GM21786 (cell line): ENCODE results near the gene NCEH1.
"Not testable (repeated sequence)": the region's sequence is repeated elsewhere in the genome, so short reads cannot be mapped to it uniquely, and the experiment has no call there.

ENCODE experiments used
- ATAC-seq: cut with Tn5 transposase; IDR thresholded peaks from one replicate; pipeline ENCODE4 v1.9.1; 2021; ENCODE audit not compliant: unreplicated experiment

NCEH1 gene, protein sequence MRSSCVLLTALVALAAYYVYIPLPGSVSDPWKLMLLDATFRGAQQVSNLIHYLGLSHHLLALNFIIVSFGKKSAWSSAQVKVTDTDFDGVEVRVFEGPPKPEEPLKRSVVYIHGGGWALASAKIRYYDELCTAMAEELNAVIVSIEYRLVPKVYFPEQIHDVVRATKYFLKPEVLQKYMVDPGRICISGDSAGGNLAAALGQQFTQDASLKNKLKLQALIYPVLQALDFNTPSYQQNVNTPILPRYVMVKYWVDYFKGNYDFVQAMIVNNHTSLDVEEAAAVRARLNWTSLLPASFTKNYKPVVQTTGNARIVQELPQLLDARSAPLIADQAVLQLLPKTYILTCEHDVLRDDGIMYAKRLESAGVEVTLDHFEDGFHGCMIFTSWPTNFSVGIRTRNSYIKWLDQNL

DNA sequence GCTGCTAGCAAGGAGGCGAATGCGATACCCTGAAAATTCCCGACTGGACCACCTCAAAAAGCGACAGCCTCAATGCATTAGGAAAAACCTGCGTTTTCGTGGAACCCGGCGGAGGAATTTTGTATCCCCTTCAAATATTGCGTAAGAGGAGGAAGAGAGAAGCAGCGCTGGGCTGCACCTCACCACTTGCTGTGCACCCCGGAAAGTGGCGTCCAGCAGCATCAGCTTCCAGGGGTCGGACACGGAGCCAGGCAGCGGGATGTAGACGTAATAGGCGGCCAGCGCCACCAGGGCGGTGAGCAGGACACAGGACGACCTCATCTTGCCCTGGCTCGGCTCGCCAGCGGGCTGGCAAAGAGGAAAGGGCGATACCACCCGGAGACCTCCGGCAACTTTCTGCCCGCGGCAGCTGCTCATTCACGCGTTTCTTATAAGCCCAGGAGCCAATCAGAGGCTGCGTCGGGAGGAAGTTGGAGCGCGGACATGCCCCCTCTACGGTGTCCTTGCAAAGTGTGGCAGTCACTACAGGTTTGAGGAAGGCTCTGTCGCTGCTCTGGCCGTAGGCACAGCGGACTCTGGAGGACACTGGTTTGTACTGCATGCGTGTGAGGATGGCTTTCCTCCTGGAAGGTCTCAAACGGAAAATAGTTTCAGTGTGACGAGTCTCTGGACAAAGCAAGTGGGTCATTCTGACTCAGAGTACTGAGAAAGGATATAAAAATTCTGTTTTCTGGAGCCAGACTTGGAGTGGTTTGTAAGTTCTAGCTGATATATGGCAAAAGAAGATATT lies at the start of gene NCEH1:
TSS of gene NCEH1 (minus strand) at position 404 of the 790 bp plus-strand sequence. CDS start at position 321, 83 bp downstream.
- peak; percentile 99 for ATAC-seq

DNA sequence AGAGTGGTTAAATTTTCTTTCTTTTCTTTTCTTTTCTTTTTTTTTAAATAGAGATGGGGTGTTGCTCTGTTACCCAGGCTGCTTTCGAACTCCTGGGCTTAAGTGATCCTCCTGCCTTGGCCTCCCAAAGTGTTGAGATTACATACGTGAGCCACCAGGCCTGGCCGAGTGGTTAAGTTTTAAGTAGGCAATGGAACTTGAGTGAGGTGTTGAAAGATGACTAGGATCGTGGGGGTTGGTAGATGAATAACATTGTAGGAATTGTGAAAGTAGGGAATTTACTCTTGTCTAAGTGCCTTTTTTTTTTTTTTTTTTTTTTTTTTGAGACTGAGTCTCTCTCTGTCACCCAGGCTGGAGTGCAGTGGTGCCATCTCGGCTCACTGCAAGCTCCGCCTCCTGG lies 49.5 kb upstream of the NCEH1 start:
- ATAC-seq = not testable (repeated sequence)

DNA sequence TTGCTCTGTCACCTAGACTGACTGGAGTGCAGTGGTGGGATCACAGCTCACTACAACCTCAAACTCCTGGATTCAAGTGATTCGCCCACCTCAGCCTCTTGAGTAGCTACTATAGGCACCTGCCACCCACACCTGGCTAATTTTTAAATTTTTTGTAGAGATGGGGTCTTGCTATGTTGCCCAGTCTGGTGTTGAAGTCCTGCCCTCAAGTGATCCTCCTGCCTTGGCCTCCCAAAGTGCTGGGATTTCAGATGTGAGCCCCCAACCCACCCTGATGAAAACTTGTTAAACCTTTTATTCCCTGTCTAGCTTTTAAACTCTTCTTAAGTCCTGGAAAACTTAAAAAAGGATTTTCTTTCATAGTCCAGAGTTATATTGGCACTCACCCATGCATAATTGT lies 42.3 kb upstream of the NCEH1 start:
- no peak for ATAC-seq

DNA sequence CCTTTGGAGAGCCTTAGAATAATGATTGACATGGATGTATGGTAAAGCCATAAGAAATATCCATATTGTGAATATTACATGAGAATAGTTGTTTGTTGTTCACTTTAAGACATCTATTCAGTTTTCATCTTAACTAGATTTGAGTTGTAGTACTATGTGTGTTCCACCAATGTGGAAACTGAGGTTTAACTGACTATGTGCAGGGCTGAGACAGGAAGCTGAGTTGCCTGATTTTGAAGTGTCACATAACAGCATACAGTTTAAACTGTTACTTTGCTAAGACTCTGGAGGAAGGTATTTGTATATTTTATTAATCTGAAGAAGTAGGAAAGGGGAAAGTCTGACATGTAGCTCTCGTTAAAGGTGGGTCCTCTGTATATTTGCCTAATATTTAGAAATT lies 41.8 kb upstream of the NCEH1 start:
- no peak for ATAC-seq

DNA sequence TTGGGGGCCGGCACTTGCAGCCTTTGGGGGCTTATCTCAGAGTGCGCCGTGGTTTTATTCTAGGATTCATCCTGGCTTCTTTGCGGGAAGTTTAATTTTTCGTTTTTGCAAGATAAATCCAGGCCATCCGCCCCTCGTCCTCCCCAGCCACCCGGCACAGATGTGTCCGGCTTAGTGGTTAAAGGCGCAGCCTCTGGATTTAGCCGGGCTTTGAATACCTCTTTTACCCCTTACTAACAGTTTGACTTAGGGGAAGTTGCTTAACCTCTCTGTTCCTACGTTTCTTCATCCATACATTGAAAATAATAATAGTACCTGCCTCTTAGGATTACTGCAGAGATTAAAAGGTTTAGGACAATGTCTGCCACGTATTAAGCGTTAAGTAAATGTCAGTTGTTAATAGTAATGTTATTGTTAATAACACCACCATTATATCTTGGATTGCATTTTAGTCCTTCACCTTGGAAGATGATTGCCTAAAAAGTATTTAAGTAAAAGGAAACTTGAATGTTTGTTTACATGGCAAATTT lies 40.4 kb upstream of the NCEH1 start:
- ATAC-seq = no peak

DNA sequence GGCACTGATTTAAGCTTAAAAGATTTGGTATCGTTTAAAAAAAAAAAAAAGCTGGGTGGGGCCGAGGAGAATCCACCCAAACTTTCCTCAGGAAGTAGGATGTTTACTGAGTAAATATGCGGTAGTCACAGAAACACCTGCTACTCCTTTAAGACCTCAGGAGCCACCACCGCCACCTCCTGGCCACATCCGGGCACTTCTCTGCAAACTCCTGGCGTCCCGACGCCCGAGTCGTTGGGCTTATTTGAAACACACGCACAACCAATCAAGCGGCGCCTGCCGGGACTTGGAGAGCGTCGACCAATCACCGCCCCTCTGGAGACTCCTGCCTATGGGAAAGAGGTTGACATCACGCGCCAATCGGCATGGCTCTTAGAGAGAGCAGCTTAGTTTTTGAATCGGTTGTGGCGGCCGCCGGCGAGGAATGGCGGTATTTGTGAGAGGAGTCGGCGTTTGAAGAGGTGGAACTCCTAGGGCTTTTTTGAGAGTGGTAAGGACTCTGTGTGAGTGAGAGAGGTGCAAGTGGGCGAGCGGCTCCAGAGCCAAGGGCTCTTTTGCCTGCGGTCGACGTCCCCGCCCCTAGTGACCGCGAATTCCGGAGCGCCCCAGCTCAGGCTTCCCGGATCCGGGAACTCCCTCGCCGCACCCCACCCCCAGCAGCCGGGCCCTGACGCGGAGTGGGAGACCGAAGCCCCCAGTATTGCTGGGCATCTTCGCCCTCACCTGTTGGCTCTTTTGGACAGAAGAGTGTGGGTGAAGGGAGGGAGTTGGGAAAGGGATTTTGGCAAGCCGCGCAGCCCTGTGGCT lies 39.7 kb upstream of the NCEH1 start, which contains the start of gene ECT2:
TSS of gene ECT2 (plus strand) at position 359 of the 807 bp plus-strand sequence. CDS start 3,805 bp downstream, outside the sequence.
- ATAC-seq = peak; percentile 99

DNA sequence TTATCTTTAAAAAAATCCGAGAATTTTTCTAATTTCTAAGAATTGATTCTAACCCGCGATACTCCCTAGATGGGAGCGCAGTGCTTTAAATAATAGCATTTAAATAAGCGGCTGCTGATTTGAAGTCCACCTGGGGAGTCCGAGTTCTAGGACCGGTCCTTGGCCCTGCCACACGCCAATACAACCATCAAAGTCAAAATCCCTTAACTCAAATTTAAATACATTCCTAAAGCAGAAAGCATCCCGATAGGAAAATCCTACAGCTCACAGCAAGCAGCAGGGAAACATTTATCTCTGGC lies 39.2 kb upstream of the NCEH1 start:
- ATAC-seq = no peak

DNA sequence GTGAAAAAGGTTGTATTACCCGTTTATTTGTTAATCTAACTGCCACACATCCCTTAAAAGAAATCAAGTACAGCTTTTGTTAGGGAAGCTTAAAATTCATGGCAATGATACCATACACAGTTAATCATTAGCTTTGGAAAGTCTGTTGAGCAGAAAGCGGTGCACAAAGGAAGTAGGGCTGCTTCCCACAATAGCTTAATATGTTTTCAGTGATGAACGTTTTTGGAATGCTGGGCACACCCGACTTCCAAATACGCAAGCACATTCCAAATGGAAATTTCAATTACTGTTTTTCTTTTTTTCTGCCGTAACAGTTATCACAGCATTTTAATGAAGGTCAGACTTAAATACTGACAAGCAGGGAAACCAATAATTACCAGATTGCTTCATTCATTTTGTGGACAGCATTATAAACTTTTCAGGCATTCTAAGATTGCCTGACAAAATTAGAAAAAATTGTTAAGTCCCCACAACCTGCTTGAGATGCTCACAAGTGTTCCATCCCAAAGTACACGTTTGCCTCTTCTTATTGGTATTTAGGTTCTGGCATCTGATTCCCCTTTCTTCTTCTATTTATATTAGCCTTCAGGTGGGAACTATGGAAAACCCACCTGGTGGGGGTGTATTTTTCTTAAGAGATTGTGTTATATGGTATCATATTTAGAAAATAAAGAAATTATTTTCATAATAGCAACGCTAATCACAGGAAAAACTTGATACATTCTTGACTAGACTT lies 38.5 kb upstream of the NCEH1 start:
- no peak for ATAC-seq

DNA sequence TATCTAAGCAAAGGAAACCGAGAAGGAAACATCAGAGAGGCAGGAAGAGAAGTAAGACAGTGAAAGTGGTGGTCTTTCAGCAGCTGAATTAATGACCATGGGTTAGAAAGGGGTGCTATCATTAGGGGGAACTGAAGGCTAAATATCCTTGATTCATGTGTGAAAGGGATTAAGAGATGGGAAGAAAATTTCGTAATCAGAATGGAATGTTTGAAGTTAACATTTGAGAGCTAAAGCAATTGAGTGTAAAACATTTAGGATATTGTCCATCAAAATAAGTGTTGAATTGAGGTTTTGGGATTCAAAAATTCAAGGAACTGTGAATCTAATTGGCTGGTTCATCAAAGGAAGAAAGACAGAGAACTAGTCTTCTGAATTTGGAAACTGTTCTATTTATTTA lies 35.6 kb upstream of the NCEH1 start:
- ATAC-seq = no peak

DNA sequence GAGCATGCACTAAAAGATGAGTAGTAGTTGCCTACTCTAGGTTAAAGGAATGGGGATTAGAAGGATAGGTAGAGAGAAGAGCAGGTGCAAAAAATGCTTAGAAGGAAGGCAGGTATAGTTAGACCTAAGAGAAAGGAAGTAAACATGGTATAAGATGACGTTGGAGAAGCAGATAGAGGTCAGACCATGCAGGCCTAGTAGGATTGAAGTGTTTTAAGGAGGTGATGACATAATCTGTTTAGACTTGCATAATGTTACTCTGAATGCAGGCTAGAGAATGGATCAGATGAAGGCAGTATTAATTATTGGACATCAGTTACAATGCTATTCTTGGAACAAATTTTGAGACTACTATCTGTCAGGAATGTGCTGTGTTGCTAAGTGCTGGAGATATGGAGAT lies 28.6 kb upstream of the NCEH1 start:
- no peak for ATAC-seq

DNA sequence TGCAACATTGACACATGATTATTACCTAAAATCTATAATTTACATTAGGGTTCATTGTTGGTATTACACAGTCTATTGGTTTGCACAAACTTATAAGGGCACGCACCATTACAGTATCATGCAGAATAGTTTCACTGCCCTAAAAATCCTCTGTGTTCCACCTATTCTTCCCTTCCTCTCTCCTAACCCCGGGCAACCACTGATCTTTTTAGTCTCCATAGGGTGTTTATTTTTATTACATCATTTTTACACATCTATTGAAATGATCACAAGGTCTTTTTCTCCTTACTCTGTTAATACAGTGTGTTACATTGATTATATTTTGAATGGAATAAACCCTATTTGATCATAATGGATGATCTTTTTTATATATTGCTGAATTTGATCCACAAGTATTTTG lies 24.1 kb upstream of the NCEH1 start:
- ATAC-seq = no peak

DNA sequence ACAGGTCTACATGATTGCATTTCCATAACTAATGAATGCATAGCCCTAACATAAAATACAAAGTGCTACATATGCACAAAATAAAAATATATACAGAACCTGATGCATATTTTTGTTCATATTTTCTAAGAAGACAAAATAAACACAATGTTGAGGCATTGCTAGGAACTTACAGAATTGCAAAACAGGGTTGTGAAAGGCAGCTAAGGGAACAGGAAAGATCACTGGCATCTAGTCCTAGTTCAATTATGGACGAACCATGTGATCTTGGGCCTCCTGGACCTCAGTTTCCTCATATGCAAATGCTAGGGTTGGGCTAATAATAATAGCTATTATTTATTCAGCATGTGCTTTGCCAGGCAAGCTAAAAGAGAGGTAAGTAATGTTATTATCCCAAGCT lies 15.5 kb upstream of the NCEH1 start:
- no peak for ATAC-seq

DNA sequence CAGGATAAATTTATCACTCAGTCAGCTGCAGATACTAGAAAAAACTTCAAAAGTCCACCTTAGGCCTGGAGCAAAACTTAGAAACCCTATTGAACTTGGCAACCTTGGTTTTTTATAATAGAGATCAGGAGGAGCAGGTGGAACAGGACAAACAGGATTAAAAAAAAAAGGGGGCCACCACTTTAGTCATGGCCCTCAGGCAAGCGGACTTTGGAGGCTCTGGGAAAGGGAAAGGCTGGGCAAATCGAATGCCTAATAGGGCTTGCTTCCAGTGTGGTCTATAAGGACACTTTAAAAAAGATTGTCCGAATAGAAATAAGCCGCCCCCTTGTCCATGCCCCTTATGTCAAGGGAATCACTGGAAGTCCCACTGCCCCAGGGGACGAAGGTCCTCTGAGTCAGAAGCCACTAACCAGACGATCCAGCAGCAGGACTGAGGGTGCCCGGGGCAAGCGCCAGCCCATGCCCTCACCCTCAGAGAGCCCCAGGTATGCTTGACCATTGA lies 11.7 kb upstream of the NCEH1 start:
- ATAC-seq = not testable (repeated sequence)

DNA sequence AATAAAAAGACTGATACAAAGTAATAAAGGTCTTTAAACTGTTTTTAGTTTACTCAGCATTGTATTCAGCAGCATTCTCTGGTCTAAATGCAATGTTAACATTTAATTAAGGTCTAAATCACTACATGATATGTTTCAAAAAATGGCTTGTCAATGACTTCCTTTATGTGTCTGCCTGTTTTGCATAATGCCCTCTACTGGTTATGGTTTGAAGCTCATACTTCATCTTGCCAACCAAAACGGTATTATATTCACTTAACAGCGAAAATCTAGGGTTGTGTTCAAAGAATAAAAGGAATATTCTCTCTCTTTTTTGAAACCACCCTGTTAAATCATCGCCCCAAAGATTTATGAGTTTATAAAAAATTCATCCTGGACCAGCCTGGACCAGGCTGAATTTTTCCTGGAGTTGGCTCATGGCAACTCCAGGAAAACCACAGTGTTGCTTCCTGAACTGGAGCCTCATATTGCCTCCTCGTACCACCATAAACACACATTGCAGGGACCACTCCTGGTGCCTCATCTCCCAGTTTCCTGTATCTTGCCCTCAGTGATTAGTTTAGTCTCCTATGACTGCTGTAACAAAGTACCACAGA lies 6.7 kb upstream of the NCEH1 start:
- ATAC-seq = peak; percentile 53

DNA sequence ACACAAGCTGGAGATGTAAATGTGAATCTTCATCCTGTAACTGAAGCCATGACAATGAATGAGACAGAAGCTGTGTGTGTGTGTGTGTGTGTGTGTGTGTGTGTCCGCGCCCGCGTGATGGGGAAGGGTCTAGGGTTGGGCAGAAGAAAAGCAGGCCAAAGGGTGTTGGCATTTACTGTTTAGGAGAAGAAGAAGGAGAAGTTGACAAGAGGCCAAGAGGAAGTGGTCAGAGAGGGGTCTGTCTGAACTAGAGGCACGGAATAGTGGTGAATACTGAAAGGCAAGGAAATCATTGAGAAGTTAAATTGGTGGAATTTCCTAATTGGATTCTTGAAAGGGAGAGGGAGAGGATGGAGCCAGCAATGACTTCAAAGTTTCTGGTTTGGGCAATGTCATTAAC lies 5.6 kb upstream of the NCEH1 start:
- ATAC-seq = no peak

DNA sequence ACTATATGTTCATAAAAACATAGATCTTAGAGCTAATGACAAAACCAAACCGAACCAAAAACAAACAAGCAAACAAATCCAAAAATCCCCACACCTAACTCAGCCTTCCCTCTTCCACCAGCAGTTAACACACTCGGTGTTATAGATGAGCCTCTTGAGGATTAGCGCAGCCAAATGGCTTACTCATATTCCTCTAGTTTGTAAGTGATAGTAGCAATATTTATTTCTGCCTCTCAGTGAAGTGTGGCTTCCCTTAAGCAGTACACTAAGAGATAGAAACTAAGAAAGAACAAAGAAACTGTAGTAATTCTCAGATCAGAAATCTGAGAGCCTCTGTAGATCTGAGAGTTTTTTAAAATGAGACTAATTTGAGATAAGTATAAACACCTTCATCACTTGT lies 2.4 kb upstream of the NCEH1 start:
- no peak for ATAC-seq

DNA sequence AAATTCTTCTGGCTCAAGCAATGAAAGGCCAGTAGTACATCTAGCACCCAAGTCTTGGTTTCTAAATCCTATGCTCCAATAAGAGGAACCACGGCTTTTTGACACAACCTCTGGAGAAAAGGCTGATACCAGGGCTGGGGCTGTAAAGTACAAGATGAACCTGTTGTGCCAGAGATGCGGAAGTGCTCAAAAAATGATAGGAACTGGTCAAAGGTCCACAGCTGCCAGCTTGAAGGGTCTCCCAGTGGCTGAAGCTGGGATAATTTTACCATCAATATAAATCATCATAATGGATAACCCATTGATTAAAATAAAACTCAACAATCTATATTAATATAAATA lies 558 bp upstream of the NCEH1 start:
- no peak for ATAC-seq

DNA sequence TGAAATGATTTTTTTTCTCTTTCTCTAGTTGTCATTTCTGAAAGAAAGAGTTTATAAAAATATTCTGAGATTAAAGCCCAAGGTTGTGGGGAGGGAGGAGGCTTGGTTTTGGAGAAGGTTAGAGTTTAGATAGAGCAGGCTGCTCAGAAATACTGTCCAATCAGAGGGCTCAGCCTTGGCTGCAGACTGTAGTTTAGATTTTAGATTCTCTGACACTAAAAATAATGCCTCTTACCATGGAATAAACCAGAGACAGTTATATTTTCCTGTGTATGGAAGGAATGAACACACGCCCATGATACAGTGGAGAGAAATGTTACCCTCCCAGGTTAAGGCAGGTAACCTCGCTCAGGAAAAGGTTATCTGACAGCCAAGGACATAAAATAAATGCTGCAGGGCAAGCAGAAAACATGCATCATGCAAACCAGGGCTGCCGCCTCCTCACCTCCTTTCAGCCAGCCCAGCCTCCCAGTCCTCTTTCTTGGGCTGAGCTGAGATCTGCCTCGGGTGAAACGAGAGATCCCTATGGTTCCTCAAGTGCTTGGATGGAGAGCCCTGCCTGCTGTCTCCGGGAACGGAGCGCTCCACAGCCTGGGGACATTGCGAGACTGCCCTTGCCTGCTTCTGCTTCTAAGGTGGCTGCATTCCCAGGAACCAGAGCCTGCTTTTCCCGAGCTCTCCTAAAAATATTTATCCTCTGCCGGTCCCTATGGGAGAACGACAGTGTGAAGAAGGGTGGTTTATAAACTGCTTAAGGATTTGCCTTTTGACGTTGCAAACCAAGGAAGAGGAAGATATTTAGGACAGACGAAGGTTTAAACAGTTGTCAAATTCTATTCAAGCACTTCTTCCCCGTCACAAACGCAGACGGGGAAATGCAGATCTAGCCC lies 848 bp downstream of the NCEH1 start:
- no peak for ATAC-seq
